ENCODE results near the gene SDHAF2.

- TF ChIP-seq CTCF (IDR thresholded peaks at IDR 0.05; ENCODE audit: low read length) (no peak), EZH2 (optimal IDR thresholded peaks at IDR 0.05; ENCODE audit: low read depth, low read length) (no peak)
These were observed 66.1 kb downstream of the SDHAF2 start for GRCh38 chr11:61495801-61496601.
